ENCODE data around the gene ZNF112. TPM values are rescaled to one million over a fixed set of nuclear protein-coding genes. Genes with fewer than 3 reads are reported as not detected.

The ZNF112 gene

GRCh38 chr19:44278181-44278690, 78.2 kb downstream of the ZNF112 start:
- WGBS (ENCODE audit: extremely low coverage, insufficient coverage, low lambda C conversion rate): no CpG with 5 or more reads among the region's 4 CpGs
- H4K5ac ChIP-seq (ENCODE audit: low read length): no peak overlapping the region
- no peak overlapping the region for H4K8ac ChIP-seq (ENCODE audit: low read depth, low read length)
- no peaks in the 10 kb centered on the region for H3K79me2 ChIP-seq (ENCODE audit: control insufficient read depth, insufficient read depth, low read length)
- no peak overlapping the region for H3K23ac ChIP-seq (ENCODE audit: low read length)
- H3K27me3 ChIP-seq (ENCODE audit: insufficient read depth, low read length, poor library complexity): no peaks in the 10 kb centered on the region
- H2BK120ac ChIP-seq (ENCODE audit: low read depth, low read length): no peak overlapping the region
- H3K79me1 ChIP-seq (ENCODE audit: low read length): no peaks in the 10 kb centered on the region
- H3K4me3 ChIP-seq (ENCODE audit: low read length): no peak overlapping the region
- no peak overlapping the region for H2BK15ac ChIP-seq (replicated peaks; ENCODE audit: low read depth)
- no peak overlapping the region for H3K4ac ChIP-seq (ENCODE audit: low read depth, low read length)
- H3K56ac ChIP-seq (ENCODE audit: low read length): no peak overlapping the region
- no peak for DNase-seq
- no peak overlapping the region for H3K27ac ChIP-seq (ENCODE audit: low read depth, low read length)
- no peaks in the 10 kb centered on the region for H3K36me3 ChIP-seq (ENCODE audit: control insufficient read depth, insufficient read depth, low read length)
- H2AK5ac ChIP-seq (ENCODE audit: low read length): no peak overlapping the region
- no peak overlapping the region for H3K9ac ChIP-seq (ENCODE audit: low read length)
- no peaks in the 10 kb centered on the region for H3K4me1 ChIP-seq (ENCODE audit: control insufficient read depth, low read depth, low read length)
- no peak overlapping the region for H3K18ac ChIP-seq (ENCODE audit: low read length)
- H3K4me2 ChIP-seq (ENCODE audit: low read length): no peak overlapping the region
- H2BK5ac ChIP-seq (ENCODE audit: low read length): no peak overlapping the region

- Histone ChIP-seq H2BK15ac (replicated peaks; ENCODE audit: low read depth) (no peak overlapping the region), H3K18ac (ENCODE audit: low read length) (no peak overlapping the region), H2BK120ac (ENCODE audit: low read depth, low read length) (no peak overlapping the region), H3K56ac (ENCODE audit: low read length) (no peak overlapping the region), H3K27ac (ENCODE audit: low read depth, low read length) (no peak overlapping the region), H4K8ac (ENCODE audit: low read depth, low read length) (no peak overlapping the region), H3K36me3 (ENCODE audit: control insufficient read depth, insufficient read depth, low read length) (no peaks in the 10 kb centered on the region), H3K79me1 (ENCODE audit: low read length) (no peaks in the 10 kb centered on the region), H3K4ac (ENCODE audit: low read depth, low read length) (no peak overlapping the region), H3K4me1 (ENCODE audit: control insufficient read depth, low read depth, low read length) (no peaks in the 10 kb centered on the region), H2AK5ac (ENCODE audit: low read length) (no peak overlapping the region), H2BK5ac (ENCODE audit: low read length) (no peak overlapping the region), H4K5ac (ENCODE audit: low read length) (no peak overlapping the region), H3K9ac (ENCODE audit: low read length) (no peak overlapping the region), H3K4me3 (ENCODE audit: low read length) (no peak overlapping the region), H3K23ac (ENCODE audit: low read length) (no peak overlapping the region), H3K27me3 (ENCODE audit: insufficient read depth, low read length, poor library complexity) (no peaks in the 10 kb centered on the region), H3K4me2 (ENCODE audit: low read length) (no peak overlapping the region), H3K79me2 (ENCODE audit: control insufficient read depth, insufficient read depth, low read length) (no peaks in the 10 kb centered on the region)
- DNase-seq: no peak
- WGBS (ENCODE audit: extremely low coverage, insufficient coverage, low lambda C conversion rate): no CpG with 5 or more reads among the region's 1 CpG
Observed at GRCh38 chr19:44277331-44277730, 79.1 kb downstream of the ZNF112 start.

Small RNA genes within 50 kb of the gene (small RNA-seq; reads per million reads assigned to genes)
- not detected for gene NDUFA3P1 (ENCODE audit: insufficient read depth)

Data from mesendoderm (in vitro differentiated cells).